WTC11 (cell line): ENCODE results near the gene AK5.

Experiments used
- ESRRA ChIP-seq: sonication (generic); formaldehyde crosslinking; IDR thresholded peaks from 2 replicates; pipeline ENCODE4 v1.8.1; 2022; ENCODE audit warnings: mild to moderate bottlenecking, missing genetic modification reagents, borderline replicate concordance
- GABPB1 ChIP-seq: sonication (generic); formaldehyde crosslinking; IDR thresholded peaks from 2 replicates; pipeline ENCODE4 v1.8.1; 2023; ENCODE audit warnings: mild to moderate bottlenecking, missing genetic modification reagents
- GTF2I ChIP-seq: fragments of 250-450 bp; sonication (Bioruptor Pico); conservative IDR thresholded peaks from 2 replicates; pipeline ENCODE4 v1.4.0; 2021; ENCODE audit warnings: mild to moderate bottlenecking
- JAZF1 ChIP-seq: fragments of 250-450 bp; sonication (Bioruptor Pico); IDR thresholded peaks from 2 replicates; pipeline ENCODE4 v1.9.0; 2021; ENCODE audit warnings: moderate library complexity, mild to moderate bottlenecking, inconsistent platforms
- JUN ChIP-seq: sonication (generic); formaldehyde crosslinking; IDR thresholded peaks from 2 replicates; pipeline ENCODE4 v1.8.0; 2023; ENCODE audit warnings: mild to moderate bottlenecking, missing genetic modification reagents
- MXD4 ChIP-seq: fragments of 250-450 bp; sonication (Bioruptor Pico); IDR thresholded peaks from 2 replicates; pipeline ENCODE4 v1.8.0; 2021; ENCODE audit warnings: mild to moderate bottlenecking, moderate library complexity, borderline replicate concordance
- NR2C2 ChIP-seq: sonication (generic); formaldehyde crosslinking; IDR thresholded peaks from 2 replicates; pipeline ENCODE4 v1.8.0; 2022; ENCODE audit warnings: mild to moderate bottlenecking, missing genetic modification reagents
- TCF7 ChIP-seq: sonication (generic); formaldehyde crosslinking; IDR thresholded peaks from 2 replicates; pipeline ENCODE4 v1.8.0; 2022; ENCODE audit warnings: mild to moderate bottlenecking, low read depth, missing genetic modification reagents, moderate library complexity
- ZNF232 ChIP-seq: sonication (generic); formaldehyde crosslinking; IDR thresholded peaks from 2 replicates; pipeline ENCODE4 v1.8.0; 2022; ENCODE audit warnings: mild to moderate bottlenecking, missing genetic modification reagents
- TF ChIP-seq, protein P1 (sequence below): sonication (generic); formaldehyde crosslinking; IDR thresholded peaks from 2 replicates; pipeline ENCODE4 v1.8.0; 2023; ENCODE audit warnings: missing genetic modification reagents
- TF ChIP-seq, protein P2 (sequence below): fragments of 200-600 bp; IDR thresholded peaks from 2 replicates; pipeline ENCODE4 v1.8.0; 2022; ENCODE audit warnings: antibody characterized with exemption
- TF ChIP-seq, protein P3 (sequence below): sonication (generic); formaldehyde crosslinking; IDR thresholded peaks from 2 replicates; pipeline ENCODE4 v1.8.0; 2022; ENCODE audit warnings: mild to moderate bottlenecking, missing genetic modification reagents
- TF ChIP-seq, protein P4 (sequence below): sonication (generic); formaldehyde crosslinking; IDR thresholded peaks from 2 replicates; pipeline ENCODE4 v1.8.1; 2023; ENCODE audit warnings: mild to moderate bottlenecking, missing genetic modification reagents, moderate library complexity
- TF ChIP-seq, protein P5 (sequence below): sonication (generic); formaldehyde crosslinking; IDR thresholded peaks from 2 replicates; pipeline ENCODE4 v1.8.1; 2023; ENCODE audit warnings: mild to moderate bottlenecking, missing genetic modification reagents, borderline replicate concordance

DNA sequence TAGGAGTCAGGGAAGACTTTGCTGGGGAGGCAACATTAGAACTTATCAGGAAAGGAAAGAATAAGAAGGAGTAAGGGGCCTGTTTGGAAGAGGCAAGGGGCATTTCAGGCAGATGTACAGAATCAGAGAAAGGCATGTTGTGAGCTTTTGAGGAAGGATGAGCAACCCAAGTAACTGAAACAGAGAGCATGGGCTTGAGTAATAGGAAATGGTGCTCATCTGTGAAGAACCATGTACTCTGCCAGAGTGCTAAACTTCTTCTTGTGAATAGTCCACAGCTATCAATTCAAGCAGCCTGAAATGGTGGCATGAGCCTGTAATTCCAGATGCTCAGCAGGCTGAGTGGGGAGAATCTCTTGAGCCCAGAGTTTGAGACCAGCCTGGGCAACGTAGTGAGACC lies 43.4 kb upstream of the AK5 start:
- TF ChIP-seq JAZF1 (CRISPR knock-in tag) (no peak), TCF7 (no peak), JUN (CRISPR knock-in tag) (no peak), GTF2I (no peak), NR2C2 (no peak), GABPB1 (CRISPR knock-in tag) (no peak), ESRRA (no peak), MXD4 (CRISPR knock-in tag) (no peak), ZNF232 (CRISPR knock-in tag) (no peak)
- TF ChIP-seq, protein P1, sequence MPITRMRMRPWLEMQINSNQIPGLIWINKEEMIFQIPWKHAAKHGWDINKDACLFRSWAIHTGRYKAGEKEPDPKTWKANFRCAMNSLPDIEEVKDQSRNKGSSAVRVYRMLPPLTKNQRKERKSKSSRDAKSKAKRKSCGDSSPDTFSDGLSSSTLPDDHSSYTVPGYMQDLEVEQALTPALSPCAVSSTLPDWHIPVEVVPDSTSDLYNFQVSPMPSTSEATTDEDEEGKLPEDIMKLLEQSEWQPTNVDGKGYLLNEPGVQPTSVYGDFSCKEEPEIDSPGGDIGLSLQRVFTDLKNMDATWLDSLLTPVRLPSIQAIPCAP (CRISPR knock-in tag), result no peak
- TF ChIP-seq, protein P2, sequence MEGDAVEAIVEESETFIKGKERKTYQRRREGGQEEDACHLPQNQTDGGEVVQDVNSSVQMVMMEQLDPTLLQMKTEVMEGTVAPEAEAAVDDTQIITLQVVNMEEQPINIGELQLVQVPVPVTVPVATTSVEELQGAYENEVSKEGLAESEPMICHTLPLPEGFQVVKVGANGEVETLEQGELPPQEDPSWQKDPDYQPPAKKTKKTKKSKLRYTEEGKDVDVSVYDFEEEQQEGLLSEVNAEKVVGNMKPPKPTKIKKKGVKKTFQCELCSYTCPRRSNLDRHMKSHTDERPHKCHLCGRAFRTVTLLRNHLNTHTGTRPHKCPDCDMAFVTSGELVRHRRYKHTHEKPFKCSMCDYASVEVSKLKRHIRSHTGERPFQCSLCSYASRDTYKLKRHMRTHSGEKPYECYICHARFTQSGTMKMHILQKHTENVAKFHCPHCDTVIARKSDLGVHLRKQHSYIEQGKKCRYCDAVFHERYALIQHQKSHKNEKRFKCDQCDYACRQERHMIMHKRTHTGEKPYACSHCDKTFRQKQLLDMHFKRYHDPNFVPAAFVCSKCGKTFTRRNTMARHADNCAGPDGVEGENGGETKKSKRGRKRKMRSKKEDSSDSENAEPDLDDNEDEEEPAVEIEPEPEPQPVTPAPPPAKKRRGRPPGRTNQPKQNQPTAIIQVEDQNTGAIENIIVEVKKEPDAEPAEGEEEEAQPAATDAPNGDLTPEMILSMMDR, result no peak
- TF ChIP-seq, protein P3, sequence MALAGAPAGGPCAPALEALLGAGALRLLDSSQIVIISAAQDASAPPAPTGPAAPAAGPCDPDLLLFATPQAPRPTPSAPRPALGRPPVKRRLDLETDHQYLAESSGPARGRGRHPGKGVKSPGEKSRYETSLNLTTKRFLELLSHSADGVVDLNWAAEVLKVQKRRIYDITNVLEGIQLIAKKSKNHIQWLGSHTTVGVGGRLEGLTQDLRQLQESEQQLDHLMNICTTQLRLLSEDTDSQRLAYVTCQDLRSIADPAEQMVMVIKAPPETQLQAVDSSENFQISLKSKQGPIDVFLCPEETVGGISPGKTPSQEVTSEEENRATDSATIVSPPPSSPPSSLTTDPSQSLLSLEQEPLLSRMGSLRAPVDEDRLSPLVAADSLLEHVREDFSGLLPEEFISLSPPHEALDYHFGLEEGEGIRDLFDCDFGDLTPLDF, result no peak
- TF ChIP-seq, protein P4, sequence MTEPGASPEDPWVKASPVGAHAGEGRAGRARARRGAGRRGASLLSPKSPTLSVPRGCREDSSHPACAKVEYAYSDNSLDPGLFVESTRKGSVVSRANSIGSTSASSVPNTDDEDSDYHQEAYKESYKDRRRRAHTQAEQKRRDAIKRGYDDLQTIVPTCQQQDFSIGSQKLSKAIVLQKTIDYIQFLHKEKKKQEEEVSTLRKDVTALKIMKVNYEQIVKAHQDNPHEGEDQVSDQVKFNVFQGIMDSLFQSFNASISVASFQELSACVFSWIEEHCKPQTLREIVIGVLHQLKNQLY (CRISPR knock-in tag), result no peak
- TF ChIP-seq, protein P5, sequence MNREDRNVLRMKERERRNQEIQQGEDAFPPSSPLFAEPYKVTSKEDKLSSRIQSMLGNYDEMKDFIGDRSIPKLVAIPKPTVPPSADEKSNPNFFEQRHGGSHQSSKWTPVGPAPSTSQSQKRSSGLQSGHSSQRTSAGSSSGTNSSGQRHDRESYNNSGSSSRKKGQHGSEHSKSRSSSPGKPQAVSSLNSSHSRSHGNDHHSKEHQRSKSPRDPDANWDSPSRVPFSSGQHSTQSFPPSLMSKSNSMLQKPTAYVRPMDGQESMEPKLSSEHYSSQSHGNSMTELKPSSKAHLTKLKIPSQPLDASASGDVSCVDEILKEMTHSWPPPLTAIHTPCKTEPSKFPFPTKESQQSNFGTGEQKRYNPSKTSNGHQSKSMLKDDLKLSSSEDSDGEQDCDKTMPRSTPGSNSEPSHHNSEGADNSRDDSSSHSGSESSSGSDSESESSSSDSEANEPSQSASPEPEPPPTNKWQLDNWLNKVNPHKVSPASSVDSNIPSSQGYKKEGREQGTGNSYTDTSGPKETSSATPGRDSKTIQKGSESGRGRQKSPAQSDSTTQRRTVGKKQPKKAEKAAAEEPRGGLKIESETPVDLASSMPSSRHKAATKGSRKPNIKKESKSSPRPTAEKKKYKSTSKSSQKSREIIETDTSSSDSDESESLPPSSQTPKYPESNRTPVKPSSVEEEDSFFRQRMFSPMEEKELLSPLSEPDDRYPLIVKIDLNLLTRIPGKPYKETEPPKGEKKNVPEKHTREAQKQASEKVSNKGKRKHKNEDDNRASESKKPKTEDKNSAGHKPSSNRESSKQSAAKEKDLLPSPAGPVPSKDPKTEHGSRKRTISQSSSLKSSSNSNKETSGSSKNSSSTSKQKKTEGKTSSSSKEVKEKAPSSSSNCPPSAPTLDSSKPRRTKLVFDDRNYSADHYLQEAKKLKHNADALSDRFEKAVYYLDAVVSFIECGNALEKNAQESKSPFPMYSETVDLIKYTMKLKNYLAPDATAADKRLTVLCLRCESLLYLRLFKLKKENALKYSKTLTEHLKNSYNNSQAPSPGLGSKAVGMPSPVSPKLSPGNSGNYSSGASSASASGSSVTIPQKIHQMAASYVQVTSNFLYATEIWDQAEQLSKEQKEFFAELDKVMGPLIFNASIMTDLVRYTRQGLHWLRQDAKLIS (CRISPR knock-in tag), result no peak
